Natural killer cell treated with Interleukin-12 subunit alpha and Interleukin-12 subunit beta and Interleukin-15 and Interleukin-18, amount 100 ng/mL, for 72 hours (primary cell): Measurements from ENCODE around the gene KDM4F. TPM values are rescaled to one million over a fixed set of nuclear protein-coding genes. Genes with fewer than 3 reads are reported as not detected.
"Not testable (repeated sequence)": the region's sequence is repeated elsewhere in the genome, so short reads cannot be mapped to it uniquely, and the experiment has no call there.

Experiments
- ATAC-seq, 2 donors: fragments of 150-1000 bp; cut with Tn5 transposase in 1 of 2; sonication (Bioruptor Pico), chemical (Tn5 transposase) in 1 of 2; 2 replicates each; pipeline ENCODE4 v1.10.0; 2021
- DNase-seq: peaks from one replicate; pipeline ENCODE4 v3.0.0; 2022; ENCODE audit warnings: low spot score
- H3K27ac Mint-ChIP-seq, 2 donors: 1 replicate in 1 of 2; 2 replicates in 1 of 2; pipeline ENCODE4 v1.8.0; 2022; ENCODE audit warnings: mixed read lengths in 2 of 2, mild to moderate bottlenecking in 1 of 2, moderate library complexity in 1 of 2
- H3K27me3 Mint-ChIP-seq, 2 donors: 1 replicate in 1 of 2; 2 replicates in 1 of 2; pipeline ENCODE4 v1.8.0; 2022; ENCODE audit warnings: mixed read lengths in 2 of 2
- H3K36me3 Mint-ChIP-seq: one replicate; pipeline ENCODE4 v1.8.0; 2022; ENCODE audit warnings: mixed read lengths
- H3K4me1 Mint-ChIP-seq, 2 donors: 1 replicate in 1 of 2; 2 replicates in 1 of 2; pipeline ENCODE4 v1.8.0; 2022; ENCODE audit warnings: low read depth in 2 of 2, mixed read lengths in 2 of 2, mild to moderate bottlenecking in 1 of 2
- H3K4me3 Mint-ChIP-seq: one replicate; pipeline ENCODE4 v1.8.0; 2022; ENCODE audit warnings: mixed read lengths
- H3K9me3 Mint-ChIP-seq: 2 replicates; pipeline ENCODE4 v1.8.0; 2022; ENCODE audit warnings: mixed read lengths
- total RNA-seq, 2 donors: library from RNA; stranded (reverse); gene quantifications; one replicate each; pipeline ENCODE4 v1.2.3, GENCODE V29; 2022

Gene KDM4F
- total RNA-seq, result not detected

GRCh38 chr11:95049122-95049521, at the start of gene KDM4F:
Gene KDM4F (plus strand): TSS chr11:95049422.
- H3K27me3 Mint-ChIP-seq, result peaks cover 36 to 58% of the 10 kb centered on the region in 2 donors
- not testable (repeated sequence) for H3K4me3 Mint-ChIP-seq

GRCh38 chr11:95003716-95004115, 45.5 kb upstream of the KDM4F start:
- no peak overlapping the region for H3K4me3 Mint-ChIP-seq
- H3K36me3 Mint-ChIP-seq, result no peaks in the 10 kb centered on the region
- ATAC-seq (no peak), DNase-seq (no peak)
- H3K27ac Mint-ChIP-seq, result no peak overlapping the region
- H3K27me3 Mint-ChIP-seq, result peaks cover 25 to 34% of the 10 kb centered on the region in 2 donors
- H3K9me3 Mint-ChIP-seq, result no peaks in the 10 kb centered on the region
- no peaks in the 10 kb centered on the region for H3K4me1 Mint-ChIP-seq

More at GRCh38 chr11:95049122-95049521, at the start of gene KDM4F:
- H3K27ac Mint-ChIP-seq, H3K9me3 Mint-ChIP-seq, DNase-seq, ATAC-seq, H3K4me1 Mint-ChIP-seq, H3K36me3 Mint-ChIP-seq: not testable (repeated sequence)

- Mint-ChIP-seq H3K27ac (no peak overlapping the region), H3K27me3 (peaks cover 31 to 43% of the 10 kb centered on the region in 2 donors), H3K4me3 (no peak overlapping the region), H3K4me1 (no peaks in the 10 kb centered on the region), H3K36me3 (no peaks in the 10 kb centered on the region), H3K9me3 (no peaks in the 10 kb centered on the region)
- DNase-seq, result no peak
- no peak for ATAC-seq
Observed at GRCh38 chr11:95005642-95006041, 43.6 kb upstream of the KDM4F start.

- Mint-ChIP-seq H3K36me3 (no peaks in the 10 kb centered on the region), H3K4me3 (no peak overlapping the region), H3K4me1 (no peaks in the 10 kb centered on the region), H3K9me3 (no peaks in the 10 kb centered on the region), H3K27ac (no peak overlapping the region), H3K27me3 (peaks cover 25 to 48% of the 10 kb centered on the region in 2 donors)
- ATAC-seq (no peak), DNase-seq (no peak)
Observed at GRCh38 chr11:95011376-95011775, 37.8 kb upstream of the KDM4F start.

- Mint-ChIP-seq H3K27ac (no peak overlapping the region), H3K9me3 (no peaks in the 10 kb centered on the region), H3K27me3 (peaks cover 16 to 32% of the 10 kb centered on the region in 2 donors), H3K4me1 (no peaks in the 10 kb centered on the region), H3K36me3 (no peaks in the 10 kb centered on the region), H3K4me3 (no peak overlapping the region)
- DNase-seq (no peak), ATAC-seq (no peak)
Observed at GRCh38 chr11:95014184-95014821, 34.9 kb upstream of the KDM4F start.

- H3K9me3 Mint-ChIP-seq, result no peaks in the 10 kb centered on the region
- H3K4me1 Mint-ChIP-seq, result no peaks in the 10 kb centered on the region
- no peak overlapping the region for H3K4me3 Mint-ChIP-seq
- H3K27me3 Mint-ChIP-seq, result peaks cover 12 to 18% of the 10 kb centered on the region in 2 donors
- ATAC-seq (no peak), DNase-seq (no peak)
- H3K36me3 Mint-ChIP-seq, result no peaks in the 10 kb centered on the region
- H3K27ac Mint-ChIP-seq, result no peak overlapping the region
Observed at GRCh38 chr11:95016139-95016538, 33.1 kb upstream of the KDM4F start.

GRCh38 chr11:95021468-95021867, 27.8 kb upstream of the KDM4F start:
- H3K4me1 Mint-ChIP-seq, DNase-seq, H3K36me3 Mint-ChIP-seq, H3K27ac Mint-ChIP-seq, H3K4me3 Mint-ChIP-seq, ATAC-seq, H3K9me3 Mint-ChIP-seq, H3K27me3 Mint-ChIP-seq: not testable (repeated sequence)

- DNase-seq (no peak), ATAC-seq (no peak)
- no peaks in the 10 kb centered on the region for H3K27me3 Mint-ChIP-seq
- H3K4me3 Mint-ChIP-seq, result no peak within 1 kb of the TSS
- H3K36me3 Mint-ChIP-seq, result no peaks in the 10 kb centered on the region
- H3K9me3 Mint-ChIP-seq, result no peaks in the 10 kb centered on the region
- H3K27ac Mint-ChIP-seq, result no peak within 1 kb of the TSS
- H3K4me1 Mint-ChIP-seq, result no peaks in the 10 kb centered on the region
Observed at GRCh38 chr11:95024958-95025357, 24.3 kb upstream of the KDM4F start, which contains the start of gene KDM4E. Gene KDM4E (plus strand): TSS chr11:95025258. CDS start chr11:95025558, 300 bp downstream.

- not testable (repeated sequence) for H3K27ac Mint-ChIP-seq, H3K36me3 Mint-ChIP-seq, H3K9me3 Mint-ChIP-seq, ATAC-seq, H3K4me1 Mint-ChIP-seq, DNase-seq, H3K4me3 Mint-ChIP-seq, H3K27me3 Mint-ChIP-seq
Observed at GRCh38 chr11:95025594-95025993, 23.6 kb upstream of the KDM4F start.

GRCh38 chr11:95028357-95028756, 20.9 kb upstream of the KDM4F start:
- H3K9me3 Mint-ChIP-seq, result no peaks in the 10 kb centered on the region
- no peak overlapping the region for H3K4me3 Mint-ChIP-seq
- DNase-seq (no peak), ATAC-seq (no peak)
- no peaks in the 10 kb centered on the region for H3K36me3 Mint-ChIP-seq
- H3K4me1 Mint-ChIP-seq, result no peaks in the 10 kb centered on the region
- H3K27me3 Mint-ChIP-seq, result peaks cover 15 to 17% of the 10 kb centered on the region in 2 donors
- H3K27ac Mint-ChIP-seq, result no peak overlapping the region

- peaks cover 31 to 34% of the 10 kb centered on the region in 2 donors for H3K27me3 Mint-ChIP-seq
- no peak overlapping the region for H3K27ac Mint-ChIP-seq
- H3K36me3 Mint-ChIP-seq, result no peaks in the 10 kb centered on the region
- DNase-seq (no peak), ATAC-seq (no peak)
- no peaks in the 10 kb centered on the region for H3K9me3 Mint-ChIP-seq
- H3K4me1 Mint-ChIP-seq, result peaks cover 0 to 1% of the 10 kb centered on the region in 2 donors
- no peak overlapping the region for H3K4me3 Mint-ChIP-seq
Observed at GRCh38 chr11:95033051-95033450, 16.2 kb upstream of the KDM4F start.

- no peak for ATAC-seq
- DNase-seq, result no peak
- Mint-ChIP-seq H3K27ac (no peak overlapping the region), H3K4me3 (no peak overlapping the region), H3K4me1 (peaks cover 0 to 4% of the 10 kb centered on the region in 2 donors), H3K9me3 (no peaks in the 10 kb centered on the region), H3K27me3 (peaks cover 42 to 46% of the 10 kb centered on the region in 2 donors), H3K36me3 (no peaks in the 10 kb centered on the region)
Observed at GRCh38 chr11:95035316-95035715, 13.9 kb upstream of the KDM4F start.

GRCh38 chr11:95037356-95038035, 11.7 kb upstream of the KDM4F start:
- DNase-seq, H3K9me3 Mint-ChIP-seq, H3K27ac Mint-ChIP-seq, H3K4me1 Mint-ChIP-seq, H3K36me3 Mint-ChIP-seq: not testable (repeated sequence)
- peak overlapping the region; percentile 75 for H3K4me3 Mint-ChIP-seq
- ATAC-seq, result peak; percentile 73 to 75
- peaks cover 38 to 46% of the 10 kb centered on the region in 2 donors for H3K27me3 Mint-ChIP-seq

GRCh38 chr11:95042239-95042638, 7.0 kb upstream of the KDM4F start:
- Mint-ChIP-seq H3K9me3 (no peaks in the 10 kb centered on the region), H3K4me1 (peaks cover 0 to 4% of the 10 kb centered on the region in 2 donors), H3K27ac (no peak overlapping the region), H3K27me3 (peaks cover 42 to 60% of the 10 kb centered on the region in 2 donors), H3K4me3 (no peak overlapping the region), H3K36me3 (no peaks in the 10 kb centered on the region)
- no peak for DNase-seq
- ATAC-seq, result no peak
